H54 (cell line): ENCODE data around the gene HEATR5A.

ENCODE experiments used
- DNase-seq: peaks from one replicate; pipeline ENCODE4 v3.0.0; 2011; ENCODE audit warnings: low spot score, mixed read lengths; ENCODE audit not compliant: insufficient read length
- FAIRE-seq: peaks from 3 replicates; lab custom pipeline; 2011; peaks lifted over from hg19 to GRCh38; lab: Jason Lieb, UNC
- POLR2A ChIP-seq: IDR thresholded peaks from 2 replicates; pipeline ENCODE4 v1.6.1; 2011; ENCODE audit warnings: low read depth, mild to moderate bottlenecking, low read length

The HEATR5A gene

DNA sequence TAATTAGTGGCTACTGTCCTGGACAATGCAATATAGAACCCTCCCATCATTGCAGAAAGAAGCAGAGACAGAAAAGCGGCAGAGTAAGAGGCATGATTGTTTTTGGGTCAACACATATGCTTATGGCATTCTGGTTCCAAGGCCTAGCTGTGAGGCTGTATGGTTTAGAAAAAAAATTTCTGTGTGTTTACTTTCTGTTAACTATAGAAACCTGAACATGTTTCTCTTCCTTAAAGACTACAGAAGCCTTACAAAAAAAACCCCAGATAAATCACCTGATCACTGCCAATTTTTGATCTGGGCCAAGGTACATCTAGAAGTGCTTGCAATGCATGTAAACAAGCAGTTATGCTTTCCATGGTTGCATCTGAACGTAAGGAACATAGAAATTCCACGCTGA is 112.7 kb downstream of the HEATR5A start:
- FAIRE-seq (no peak), DNase-seq (no peak)
- TF ChIP-seq POLR2A: no peak

DNA sequence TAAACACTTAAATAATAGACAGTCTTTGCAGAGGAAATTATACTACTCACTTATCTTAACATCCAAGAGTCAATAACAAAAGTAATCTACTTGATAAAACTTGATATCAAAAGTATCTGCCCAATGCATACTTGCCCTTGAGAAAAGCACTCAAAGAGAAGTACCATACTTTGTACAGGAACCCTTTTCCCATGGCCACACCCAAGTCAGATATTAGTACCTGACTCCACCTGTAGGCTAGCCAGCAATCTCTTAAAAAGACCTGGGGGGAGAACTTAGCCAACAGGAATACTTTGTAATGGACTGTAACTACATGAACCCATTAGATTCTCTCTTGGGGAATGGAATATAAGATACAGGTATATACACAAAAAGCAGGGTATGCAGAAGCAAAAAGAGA is 113.2 kb downstream of the HEATR5A start:
- DNase-seq (no peak), FAIRE-seq (no peak)
- TF ChIP-seq POLR2A: no peak

DNA sequence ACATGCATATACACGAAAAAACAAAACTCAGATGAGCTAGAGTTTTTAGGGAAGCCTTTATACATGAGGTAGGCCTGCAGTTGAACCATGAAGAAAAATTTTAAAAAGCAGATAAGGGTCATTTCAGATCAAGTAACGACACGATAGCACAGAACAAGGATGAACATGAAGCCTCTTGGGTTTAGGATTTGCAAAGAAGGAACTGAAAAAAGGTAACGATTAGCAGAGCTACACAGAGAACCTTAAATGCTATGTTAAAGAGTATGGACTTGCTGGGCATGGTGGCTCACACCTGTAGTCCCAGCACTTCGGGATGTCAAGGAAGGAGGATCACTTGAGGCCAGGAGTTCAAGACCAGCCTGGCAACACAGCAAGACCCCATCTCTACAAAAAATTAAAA is 116.7 kb downstream of the HEATR5A start:
- FAIRE-seq (no peak), DNase-seq (no peak)
- TF ChIP-seq POLR2A: no peak

DNA sequence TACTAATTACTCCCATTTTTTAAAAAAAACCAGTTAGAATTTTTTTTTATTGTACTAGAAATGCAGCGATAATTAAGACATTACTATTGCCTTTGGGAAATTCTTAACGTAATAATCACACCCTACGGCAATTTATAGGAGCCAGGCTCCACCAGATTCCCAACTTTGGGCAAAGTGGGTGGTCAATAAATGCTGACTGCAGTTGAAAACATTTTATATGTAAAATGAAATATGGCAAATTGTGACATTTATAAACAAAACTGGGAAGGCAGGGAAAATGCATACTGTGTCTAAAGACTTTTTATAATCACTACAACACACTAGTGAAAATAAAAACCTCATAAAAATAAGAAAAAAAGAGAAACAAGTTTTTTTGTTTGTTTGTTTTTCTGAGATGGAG is 119.5 kb downstream of the HEATR5A start:
- TF ChIP-seq POLR2A: no peak
- no peak for DNase-seq
- no peak for FAIRE-seq

DNA sequence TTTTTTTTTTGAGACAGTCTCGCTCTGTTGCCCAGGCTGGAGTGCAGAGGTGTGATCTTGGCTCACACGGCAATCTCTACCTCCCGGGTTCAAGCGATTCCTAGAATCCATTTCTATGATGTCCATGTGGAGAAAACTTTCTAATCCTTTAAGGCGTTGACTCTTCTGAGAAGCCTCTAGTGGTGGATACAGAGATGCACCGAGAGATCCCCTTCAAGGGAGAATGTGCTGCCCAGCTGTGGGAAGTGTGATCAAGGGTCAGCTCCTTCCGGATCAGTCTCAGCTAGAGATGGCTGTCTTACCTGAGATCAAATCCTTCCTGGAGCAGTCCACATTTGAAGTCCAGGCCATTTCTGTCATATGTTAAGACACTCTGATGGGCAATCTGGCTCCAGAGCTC is 120.1 kb downstream of the HEATR5A start:
- FAIRE-seq: no peak
- DNase-seq: peak; percentile 1

DNA sequence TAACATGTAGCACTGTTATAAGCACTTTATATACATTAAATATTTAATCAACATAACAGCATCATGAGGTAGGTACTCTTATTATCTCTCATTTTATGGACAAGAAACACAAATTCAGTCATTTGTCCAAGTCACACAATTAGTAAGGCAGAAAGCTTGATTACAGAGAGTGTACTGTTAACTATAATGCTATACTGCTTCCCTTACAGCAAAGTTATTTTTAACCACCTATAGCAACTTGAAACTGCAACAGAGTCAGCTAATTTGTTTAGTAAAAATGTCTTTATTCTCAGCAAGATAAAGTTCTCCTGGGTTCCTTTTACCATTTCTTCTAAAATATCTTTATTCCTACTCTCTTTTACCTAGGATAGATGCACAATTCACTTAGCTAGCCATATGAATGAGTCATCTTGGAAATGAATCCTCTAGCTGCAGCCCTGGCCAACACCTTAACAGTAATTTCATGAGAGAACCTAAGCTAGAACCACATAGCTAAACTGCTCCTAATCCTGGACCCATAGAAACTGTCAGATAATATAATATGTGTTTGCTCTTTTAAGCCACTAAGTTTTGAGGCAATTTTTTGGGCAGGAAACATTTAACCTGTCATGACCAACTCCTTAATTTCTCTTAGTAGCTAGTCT is 122.5 kb downstream of the HEATR5A start:
- FAIRE-seq (peak; percentile 33), DNase-seq (peak; percentile 5)
- no peak for TF ChIP-seq POLR2A

More for the DNA sequence above, 120.1 kb downstream of the HEATR5A start:
- no peak for TF ChIP-seq POLR2A

DNA sequence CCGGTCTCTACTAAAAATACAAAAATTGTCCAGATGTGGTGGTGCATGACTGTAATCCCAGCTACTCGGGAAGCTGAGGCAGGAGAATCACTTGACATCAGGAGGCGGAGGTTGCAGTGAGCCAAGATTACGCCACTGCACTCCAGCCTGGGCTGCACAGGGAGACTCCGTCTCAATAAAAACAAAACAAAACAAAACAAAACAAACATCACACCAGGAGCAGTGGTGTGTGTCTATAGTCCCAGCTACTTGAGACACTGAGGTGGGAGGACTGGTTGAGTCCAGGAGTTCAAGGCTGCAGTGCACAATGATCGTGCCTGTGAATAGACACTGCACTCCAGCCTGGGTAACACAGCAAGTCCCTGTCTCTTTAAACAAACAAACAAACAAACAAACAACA is 123.2 kb downstream of the HEATR5A start:
- no peak for FAIRE-seq
- DNase-seq: no peak
- no peak for TF ChIP-seq POLR2A

DNA sequence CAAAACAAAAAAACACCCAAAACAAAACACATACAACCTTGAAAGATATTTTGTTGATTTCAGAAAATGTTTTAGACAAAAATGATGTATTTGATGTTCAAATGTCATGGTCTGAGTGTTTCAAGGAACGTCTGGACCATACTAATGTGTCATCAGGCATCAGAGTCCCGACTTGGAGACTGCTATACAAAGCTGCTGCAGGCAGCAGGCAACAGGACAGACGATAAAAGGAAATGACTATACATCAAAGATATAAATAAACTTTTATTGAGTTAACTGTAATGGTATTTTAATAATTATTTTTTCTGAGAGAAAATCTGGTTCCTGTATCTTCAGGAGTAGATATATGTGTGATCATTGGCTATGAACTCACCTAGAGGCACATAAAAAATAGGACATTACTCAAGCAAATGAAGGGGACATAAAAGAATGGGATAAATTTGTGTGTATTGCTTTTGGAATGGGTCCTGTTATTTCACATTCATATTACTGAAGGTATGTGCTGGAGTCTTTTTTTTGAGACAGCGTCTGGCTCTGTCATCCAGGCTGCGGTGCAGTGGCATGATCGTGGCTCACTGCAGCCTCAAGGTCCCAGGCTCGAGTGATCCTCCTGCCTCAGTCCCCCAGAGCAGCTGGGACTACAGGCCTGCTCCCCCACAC is 125.5 kb downstream of the HEATR5A start:
- DNase-seq (no peak), FAIRE-seq (no peak)
- TF ChIP-seq POLR2A: no peak

DNA sequence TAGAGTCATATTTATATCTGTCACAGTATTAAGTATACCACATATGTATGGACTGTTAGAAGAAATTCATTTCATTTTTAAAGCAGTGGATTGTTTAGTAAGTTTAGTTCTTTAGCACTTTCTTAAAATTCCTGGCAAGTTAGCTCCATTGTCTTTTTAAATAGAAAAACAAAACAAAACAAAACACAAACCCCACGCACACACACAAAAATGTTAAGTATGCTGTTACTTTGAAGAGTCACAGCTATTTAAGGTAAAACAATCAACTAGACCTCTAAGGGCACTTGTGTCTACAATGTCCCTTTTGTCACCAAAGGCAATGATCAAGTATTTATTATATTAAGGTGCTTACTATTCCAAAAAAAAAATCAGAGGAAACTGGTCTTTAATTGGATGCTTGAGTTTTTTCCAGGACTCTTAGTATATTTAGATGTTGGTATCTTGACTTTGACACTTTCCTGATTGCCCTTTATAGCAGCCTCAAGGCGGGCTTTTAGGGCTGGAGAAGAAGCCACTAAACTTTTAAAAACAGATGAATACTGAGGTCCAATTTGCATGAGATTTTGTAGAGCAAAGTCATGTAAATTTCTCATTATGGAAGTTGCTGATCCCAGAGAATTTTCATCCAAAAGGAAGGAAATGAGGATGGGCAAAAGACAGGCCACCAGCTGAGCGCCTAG is 127.3 kb downstream of the HEATR5A start:
- no peak for FAIRE-seq
- no peak for DNase-seq
- TF ChIP-seq POLR2A: no peak

DNA sequence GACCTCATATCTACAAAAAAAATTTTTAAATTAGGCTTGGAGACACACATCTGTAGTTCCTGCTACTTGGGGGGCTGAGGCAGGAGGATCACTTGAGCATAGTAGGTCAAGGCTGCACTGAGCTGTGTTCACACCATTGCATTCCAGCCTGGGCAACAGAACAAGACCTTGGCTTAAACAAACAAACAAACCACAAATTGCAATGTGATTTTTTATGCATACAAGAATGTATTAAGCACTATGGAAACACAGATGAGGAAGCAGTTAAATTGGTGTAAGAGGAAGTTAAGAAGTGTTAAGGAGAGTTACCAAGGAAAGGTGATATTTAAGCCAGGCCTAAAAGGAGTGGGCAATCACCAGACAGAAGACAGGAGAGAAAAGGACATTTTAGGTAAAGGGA is 129.1 kb downstream of the HEATR5A start:
- no peak for FAIRE-seq

DNA sequence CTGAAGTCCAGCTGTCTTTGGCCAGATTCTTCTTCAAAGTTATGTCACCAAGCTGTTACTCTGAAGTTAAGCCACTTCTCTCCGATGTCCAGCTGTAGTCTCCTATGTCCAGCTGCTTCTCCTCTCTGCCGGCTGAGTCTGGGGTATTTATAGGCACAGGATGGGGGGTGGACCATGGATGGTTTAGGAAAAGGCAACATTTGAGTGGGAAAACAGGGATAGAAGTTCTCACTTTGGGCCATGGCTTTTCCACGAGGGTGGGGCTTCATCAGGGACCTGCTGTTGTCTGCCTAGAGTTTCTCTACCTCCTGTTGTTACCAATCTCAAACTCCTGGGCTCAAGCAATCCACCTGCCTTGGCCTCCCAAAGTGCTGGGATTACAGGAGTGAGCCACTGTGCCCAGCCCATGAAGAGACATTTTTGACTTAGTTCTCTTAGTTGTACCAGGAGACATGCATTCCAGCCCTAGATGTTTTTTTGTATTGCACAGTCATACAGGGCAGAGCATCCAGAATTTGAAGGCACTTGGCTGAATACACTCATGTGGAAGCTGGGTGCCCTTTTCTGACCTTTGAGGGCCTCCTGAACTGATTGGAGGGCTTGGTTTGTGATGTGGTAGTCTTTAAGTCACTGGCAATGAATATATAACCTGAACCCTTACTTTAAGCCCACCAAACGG is 132.9 kb downstream of the HEATR5A start:
- no peak for DNase-seq
- FAIRE-seq: no peak
- TF ChIP-seq POLR2A: no peak

More for the DNA sequence above, 129.1 kb downstream of the HEATR5A start:
- TF ChIP-seq POLR2A: no peak
- DNase-seq: no peak

DNA sequence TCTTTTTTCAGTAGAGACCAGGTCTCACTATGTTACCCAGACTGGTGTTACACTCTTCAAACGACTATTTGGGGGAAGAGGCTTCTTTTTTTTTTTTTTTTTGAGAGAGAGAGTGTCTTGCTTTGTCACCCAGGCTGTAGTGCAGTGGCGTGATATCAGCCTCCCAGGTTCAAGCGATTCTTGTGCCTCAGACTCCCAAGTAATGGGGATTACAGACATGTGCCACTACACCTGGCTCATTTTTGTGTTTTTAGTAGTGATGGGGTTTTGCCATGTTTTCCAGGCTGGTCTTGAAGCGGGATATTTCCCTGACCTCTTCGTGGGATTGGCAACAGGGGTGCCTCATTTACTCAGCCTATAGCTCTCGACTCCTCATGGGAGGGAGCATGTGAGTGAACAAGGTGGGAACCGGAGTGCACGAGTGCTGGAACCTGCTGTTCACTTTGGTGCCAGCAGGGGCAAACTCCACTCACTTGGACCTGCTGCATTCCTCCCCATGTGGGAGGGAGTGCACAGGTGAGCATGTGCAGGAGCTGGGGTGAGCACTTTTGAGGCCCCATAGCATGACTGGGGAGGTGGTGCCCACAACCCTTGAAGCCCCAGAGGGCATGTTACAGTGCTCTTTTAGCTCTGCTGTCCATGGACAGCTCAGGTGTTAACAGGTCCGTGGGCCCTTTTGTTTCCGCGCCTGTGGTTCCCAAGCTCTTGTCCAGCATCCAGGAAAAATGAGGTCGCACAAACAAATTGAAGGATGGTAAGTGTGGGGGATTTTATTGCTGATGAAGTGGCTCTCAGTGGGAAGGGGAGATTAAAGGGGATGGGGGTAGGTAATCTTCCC is 133.7 kb downstream of the HEATR5A start:
- FAIRE-seq (no peak), DNase-seq (no peak)
- TF ChIP-seq POLR2A: no peak

DNA sequence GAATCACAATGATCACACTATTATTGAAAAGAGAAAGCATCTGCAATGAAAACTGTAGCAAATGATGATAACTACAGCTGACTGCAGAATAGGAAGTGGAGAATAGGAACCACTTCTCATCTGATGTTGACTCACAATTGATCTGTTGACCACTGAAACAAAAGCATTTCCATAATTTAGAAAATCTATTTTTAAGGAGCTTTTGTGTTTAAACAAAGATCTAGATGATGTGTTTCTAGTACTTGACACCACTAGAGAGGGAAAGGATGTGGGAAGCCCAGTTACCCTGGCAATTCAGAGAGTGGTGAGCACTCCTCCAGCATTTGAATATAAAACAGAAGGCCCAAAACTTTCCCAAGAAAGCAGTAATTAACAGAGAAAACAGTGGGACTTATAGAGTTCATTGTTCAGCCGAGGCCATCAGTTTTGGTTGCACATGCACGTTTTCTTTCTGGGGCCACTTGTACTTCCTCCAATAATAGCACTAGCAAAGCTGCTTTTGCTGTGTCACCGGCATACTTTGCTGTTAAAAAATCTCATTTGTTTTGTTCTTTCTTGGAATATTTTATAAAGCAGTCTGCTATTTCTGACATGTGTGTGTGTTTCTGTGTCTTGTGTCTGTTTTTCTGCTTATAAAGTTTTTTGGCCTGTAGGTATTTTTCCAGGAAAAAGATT is 136.6 kb downstream of the HEATR5A start:
- FAIRE-seq: no peak
- no peak for DNase-seq
- no peak for TF ChIP-seq POLR2A
